ENCODE data around the gene SLC6A8.
"Not testable (repeated sequence)": the region's sequence is repeated elsewhere in the genome, so short reads cannot be mapped to it uniquely, and the experiment has no call there.

SLC6A8 gene

DNA sequence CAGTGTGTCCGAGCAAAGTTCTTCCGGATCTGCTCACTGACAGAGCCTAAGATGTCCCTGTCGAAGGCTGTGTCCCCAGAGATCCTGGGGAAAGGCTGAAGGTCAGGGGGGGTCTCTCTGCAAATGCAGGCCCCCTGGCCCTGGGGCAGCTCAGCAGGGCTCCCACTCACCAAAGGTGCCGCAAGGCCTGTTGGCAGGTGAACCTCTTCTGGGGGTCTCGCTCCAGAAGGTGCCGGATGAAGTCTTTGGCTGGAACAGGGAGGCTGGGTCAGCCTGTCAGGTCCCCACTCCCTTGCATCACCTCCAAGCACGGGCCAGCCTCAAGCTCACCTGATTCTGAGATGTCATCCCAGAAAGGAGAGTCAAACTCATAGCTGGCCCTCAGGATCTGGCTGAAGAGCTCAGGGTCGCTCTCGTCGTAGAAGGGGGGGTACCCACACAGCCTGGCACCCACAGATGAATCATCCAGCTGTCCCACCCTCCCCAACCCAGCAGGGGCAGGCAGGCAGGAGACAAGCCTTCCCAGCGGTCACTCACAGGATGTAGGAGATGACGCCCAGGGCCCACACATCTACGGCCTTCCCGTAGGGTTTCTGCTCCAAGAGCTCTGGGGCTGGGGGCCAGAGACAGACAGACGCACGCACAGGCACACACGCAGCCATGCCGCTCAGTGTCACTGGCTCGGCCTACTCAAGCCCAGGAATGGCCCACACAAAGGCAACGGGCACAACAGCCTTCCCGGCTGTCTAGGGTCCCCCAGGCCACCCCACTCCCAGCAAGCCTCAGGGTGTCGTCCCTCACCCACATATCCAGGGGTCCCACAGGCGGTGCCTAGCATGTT, 16.8 kb upstream of the SLC6A8 start:
- Histone ChIP-seq H3K4me1 (no peaks in the 10 kb centered on the region), H3K4me2 (no peak overlapping the region), H4K20me1 (no peaks in the 10 kb centered on the region; the same call in 1 of the 2 replicates), H3K36me3 (no peaks in the 10 kb centered on the region), H3K27me3 (peaks cover 45% of the 10 kb centered on the region), H3K9me3 (peaks cover 40% of the 10 kb centered on the region; the same call in 1 of the 2 replicates), H3K4me3 (no peak overlapping the region), H3K27ac (no peak overlapping the region), H3K9ac (no peak overlapping the region)
- TF ChIP-seq Cebpa-rat (IDR thresholded peaks at IDR 0.05): no peak

DNA sequence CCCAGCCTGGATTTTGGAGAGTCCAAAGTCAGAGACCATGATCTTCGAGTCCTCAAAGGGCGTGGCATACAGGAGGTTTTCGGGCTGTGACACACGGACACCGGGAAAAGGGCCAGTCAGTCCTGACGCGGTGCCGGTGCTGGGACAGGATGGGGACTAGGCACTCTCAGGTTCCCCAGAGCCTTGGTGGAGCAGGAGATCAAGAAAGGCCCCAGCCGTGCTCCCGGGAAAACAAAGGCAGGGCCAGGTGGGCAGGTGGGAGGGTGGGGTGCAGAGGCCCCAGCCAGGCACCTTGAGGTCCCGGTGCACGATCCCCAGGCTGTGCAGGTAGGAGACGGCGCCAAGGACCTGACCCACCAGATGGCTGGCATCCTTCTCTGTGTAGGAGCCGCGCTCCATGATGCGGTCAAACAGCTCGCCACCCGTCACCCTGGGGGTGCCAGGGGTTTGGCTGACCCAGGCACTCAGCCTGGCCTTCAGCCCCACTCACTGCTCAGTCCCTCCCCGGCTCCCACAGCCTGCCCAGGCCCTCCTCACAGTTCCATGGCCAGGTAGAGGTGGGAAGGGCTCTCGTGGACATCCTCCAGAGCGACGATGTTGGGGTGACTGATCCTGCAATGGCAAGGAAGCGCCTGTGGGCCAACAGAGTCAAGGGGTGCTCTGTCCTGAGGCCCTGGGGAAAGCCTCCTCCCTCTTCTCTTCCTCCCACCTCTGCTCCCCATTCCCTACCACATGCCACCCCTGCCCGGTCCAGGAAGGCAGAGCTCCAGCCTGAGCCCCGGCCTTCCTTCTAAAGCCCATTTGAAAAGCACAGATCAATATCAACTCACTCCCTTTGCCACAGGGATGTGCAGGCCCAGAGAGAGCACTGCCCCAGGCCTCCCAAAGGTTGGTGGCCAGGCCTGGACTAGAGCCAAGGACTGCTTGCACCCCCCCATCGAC, 15.9 kb upstream of the SLC6A8 start:
- Histone ChIP-seq H4K20me1 (no peaks in the 10 kb centered on the region; the same call in 1 of the 2 replicates), H3K36me3 (no peaks in the 10 kb centered on the region), H3K4me1 (no peaks in the 10 kb centered on the region), H3K9me3 (peaks cover 40% of the 10 kb centered on the region; the same call in 1 of the 2 replicates), H3K4me3 (no peak overlapping the region), H3K4me2 (no peak overlapping the region), H3K9ac (no peak overlapping the region), H3K27ac (no peak overlapping the region), H3K27me3 (peaks cover 45% of the 10 kb centered on the region)
- no peak for TF ChIP-seq Cebpa-rat (IDR thresholded peaks at IDR 0.05)

DNA sequence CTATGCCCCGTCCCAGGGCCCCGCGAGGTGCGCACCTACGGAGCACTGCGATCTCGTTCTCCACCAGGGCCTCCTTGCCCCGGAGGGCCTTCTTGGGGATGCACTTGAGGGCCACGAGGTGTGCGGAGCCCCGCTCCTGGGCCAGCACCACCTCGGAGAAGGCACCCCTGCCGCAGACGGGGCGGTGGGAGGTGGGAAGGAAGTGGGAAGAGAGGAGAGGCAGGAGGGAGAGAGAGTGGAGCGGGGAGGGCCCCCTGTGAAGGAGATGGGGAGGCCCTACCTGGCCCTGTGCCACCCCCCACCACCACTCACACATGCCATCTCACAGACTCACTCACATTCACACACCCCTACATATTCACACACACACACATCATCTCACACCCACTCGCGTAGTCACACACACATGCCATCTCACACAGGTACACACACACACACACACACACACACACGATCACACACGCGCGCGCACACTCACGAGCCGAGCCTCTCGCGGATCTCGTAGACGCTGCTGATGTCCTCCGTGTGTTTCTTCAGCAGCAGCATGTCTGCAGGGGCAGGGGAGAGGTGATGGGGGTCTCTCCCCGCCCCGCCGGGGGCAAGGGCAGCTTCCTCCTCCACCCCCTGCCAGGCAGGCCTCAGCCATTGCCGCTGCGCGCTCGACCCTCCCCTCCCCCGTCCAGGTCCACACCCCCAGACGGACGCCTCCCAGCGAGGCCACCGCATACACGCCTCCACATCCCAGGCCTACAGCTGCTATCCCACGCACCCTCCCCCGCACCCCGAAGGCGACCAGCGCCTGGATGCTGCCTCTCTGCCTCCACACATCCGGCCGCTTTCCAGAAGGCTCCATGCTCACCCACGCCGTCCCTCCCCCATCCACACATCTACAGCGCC, 14.9 kb upstream of the SLC6A8 start:
- Histone ChIP-seq H3K9ac (no peak overlapping the region), H4K20me1 (no peaks in the 10 kb centered on the region; the same call in 1 of the 2 replicates), H3K4me2 (no peak overlapping the region), H3K36me3 (no peaks in the 10 kb centered on the region), H3K27ac (no peak overlapping the region), H3K27me3 (peaks cover 45% of the 10 kb centered on the region), H3K9me3 (peaks cover 40% of the 10 kb centered on the region; the same call in 1 of the 2 replicates), H3K4me3 (no peak overlapping the region), H3K4me1 (no peaks in the 10 kb centered on the region)
- TF ChIP-seq Cebpa-rat (IDR thresholded peaks at IDR 0.05): no peak

DNA sequence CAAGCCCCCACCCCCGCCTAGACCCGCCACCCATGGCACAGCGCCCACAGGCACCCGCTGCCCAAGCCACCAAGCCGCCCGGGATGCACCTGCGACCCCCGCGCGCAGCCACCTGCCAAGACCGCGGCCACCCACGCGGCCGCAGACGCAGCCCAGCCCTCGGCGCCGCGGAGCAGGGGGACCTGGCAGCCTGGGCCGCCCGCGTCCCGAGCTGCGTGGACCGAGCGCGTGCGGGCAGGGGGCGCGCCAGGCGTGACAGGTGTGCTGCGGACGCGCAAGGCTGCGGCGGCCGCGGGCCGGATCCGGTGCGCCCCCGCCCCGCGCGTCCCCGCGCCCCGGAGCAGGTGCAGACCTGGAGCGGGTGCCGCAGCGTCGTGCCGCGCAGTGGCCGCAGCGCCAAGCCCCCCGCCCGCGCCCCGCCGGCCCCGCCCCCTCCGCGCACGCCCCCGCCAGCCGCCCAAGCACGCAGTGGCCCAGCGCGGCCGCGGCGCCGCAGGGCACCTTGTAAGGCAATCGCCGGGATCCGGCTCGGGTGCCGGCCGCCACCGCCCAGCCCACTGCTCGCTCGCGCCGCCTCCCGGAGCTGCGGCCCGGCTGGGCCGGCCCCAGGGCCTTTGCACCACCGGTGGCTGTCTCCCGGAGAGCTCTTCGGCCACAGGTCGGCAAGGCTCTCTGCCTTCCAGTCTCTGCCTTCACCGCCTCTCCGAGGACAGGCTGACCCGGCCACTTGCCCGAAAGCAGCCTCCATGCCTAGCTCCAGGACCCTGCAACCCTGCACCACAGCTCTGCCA, 14.1 kb upstream of the SLC6A8 start, which contains the start of gene PNCK:
Gene PNCK, minus strand, starts transcription at position 386 of the 791 bp plus-strand sequence. CDS start 737 bp downstream, outside the sequence.
- Histone ChIP-seq H3K9me3 (peaks cover 36% of the 10 kb centered on the region; the same call in 1 of the 2 replicates), H3K9ac (no peak within 1 kb of the TSS), H4K20me1 (no peaks in the 10 kb centered on the region; the same call in 1 of the 2 replicates), H3K36me3 (no peaks in the 10 kb centered on the region), H3K4me2 (no peak within 1 kb of the TSS), H3K27ac (no peak within 1 kb of the TSS), H3K4me3 (no peak within 1 kb of the TSS), H3K27me3 (peaks cover 45% of the 10 kb centered on the region), H3K4me1 (no peaks in the 10 kb centered on the region)
- TF ChIP-seq Cebpa-rat (IDR thresholded peaks at IDR 0.05): no peak

DNA sequence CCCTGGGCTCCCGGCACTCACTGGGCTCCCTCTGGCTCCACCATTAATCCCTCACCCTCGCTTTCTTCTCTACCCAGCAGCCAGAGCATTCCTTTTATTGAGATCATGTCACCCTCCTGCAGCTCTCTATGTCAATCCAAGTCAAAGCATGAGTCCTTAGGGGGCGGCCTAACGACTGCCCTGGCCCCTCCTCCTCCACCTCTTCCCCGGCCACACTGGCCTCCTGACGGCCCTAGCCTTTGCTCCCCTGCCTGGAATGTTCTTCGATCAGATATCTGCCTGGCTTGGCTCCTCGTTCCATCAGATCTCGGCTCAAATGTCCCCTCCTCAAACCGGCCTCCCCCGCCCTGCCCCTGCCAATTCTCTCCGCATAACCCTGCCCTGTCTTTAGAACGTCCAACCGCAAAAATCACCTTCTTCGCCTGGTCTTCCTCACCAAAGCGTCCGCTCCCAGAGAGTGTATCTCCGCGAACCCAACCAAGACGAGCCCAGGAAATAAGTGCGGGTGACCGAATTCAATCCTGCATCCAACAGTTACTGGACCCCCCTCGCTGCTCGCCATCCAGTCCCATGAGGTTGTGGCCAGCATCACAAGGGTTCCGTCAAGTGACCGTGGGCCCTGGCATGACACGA, 13.4 kb upstream of the SLC6A8 start:
- no peak overlapping the region for H3K4me3 ChIP-seq
- no peaks in the 10 kb centered on the region for H3K4me1 ChIP-seq
- no peak overlapping the region for H3K9ac ChIP-seq
- no peak for TF ChIP-seq Cebpa-rat (IDR thresholded peaks at IDR 0.05)
- H3K27ac ChIP-seq: no peak overlapping the region
- H3K27me3 ChIP-seq: peaks cover 45% of the 10 kb centered on the region
- no peak overlapping the region for H3K4me2 ChIP-seq
- peaks cover 30% of the 10 kb centered on the region; the same call in 1 of the 2 replicates for H3K9me3 ChIP-seq
- H3K36me3 ChIP-seq: no peaks in the 10 kb centered on the region
- no peaks in the 10 kb centered on the region; the same call in 1 of the 2 replicates for H4K20me1 ChIP-seq

DNA sequence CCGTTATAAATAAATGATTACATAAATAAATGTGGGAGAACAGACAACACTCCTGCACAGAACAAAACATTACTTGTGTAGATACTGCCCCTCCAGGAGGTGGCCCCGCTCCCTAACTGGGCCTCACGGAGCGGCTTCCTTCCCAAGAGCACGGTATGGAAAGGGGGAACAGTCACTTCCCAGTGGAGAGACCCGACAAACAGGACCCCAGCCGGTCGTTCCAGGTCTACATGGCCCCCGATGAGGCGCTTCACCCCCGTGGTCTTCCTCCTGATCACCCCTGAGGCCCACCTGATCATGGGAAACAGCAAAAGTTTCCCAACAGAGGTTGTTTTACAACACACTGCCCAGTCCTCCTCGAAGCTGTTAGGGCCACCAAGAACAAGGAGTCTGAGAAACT, 6.6 kb upstream of the SLC6A8 start:
- Histone ChIP-seq H3K36me3 (no peaks in the 10 kb centered on the region), H3K27me3 (peaks cover 26% of the 10 kb centered on the region; the same call in 1 of the 2 replicates)
- no peak for TF ChIP-seq Cebpa-rat (IDR thresholded peaks at IDR 0.05)

DNA sequence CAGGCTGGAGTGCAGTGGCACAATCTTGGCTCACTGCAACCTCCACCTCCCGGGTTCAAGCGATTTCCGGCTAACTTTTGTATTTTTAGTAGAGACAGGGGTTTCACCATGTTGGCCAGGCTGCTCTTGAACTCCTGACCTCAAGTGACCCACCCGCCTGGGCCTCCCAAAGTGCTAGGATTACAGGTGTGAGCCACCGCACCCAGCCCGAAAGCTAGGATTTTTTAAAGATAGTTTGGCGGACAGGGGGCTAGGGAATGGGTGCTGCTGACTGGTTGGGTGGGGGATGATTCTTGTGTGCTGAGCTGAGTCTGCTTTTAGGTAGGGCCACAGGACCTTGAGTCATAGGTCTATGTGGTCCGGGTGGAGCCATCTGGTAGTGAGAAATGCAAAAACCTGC, 4.2 kb upstream of the SLC6A8 start:
- not testable (repeated sequence) for H3K9ac ChIP-seq, H3K4me2 ChIP-seq, H3K27ac ChIP-seq, H3K4me1 ChIP-seq, H3K36me3 ChIP-seq, H3K4me3 ChIP-seq, H4K20me1 ChIP-seq
- H3K9me3 ChIP-seq: peaks cover 34% of the 10 kb centered on the region
- H3K27me3 ChIP-seq: peaks cover 28% of the 10 kb centered on the region

More for the DNA sequence above, 6.6 kb upstream of the SLC6A8 start:
- peaks cover 29% of the 10 kb centered on the region for H3K9me3 ChIP-seq
- H3K4me2 ChIP-seq: no peak overlapping the region
- no peak overlapping the region for H3K4me3 ChIP-seq
- H3K27ac ChIP-seq: no peak overlapping the region
- no peaks in the 10 kb centered on the region for H4K20me1 ChIP-seq
- no peaks in the 10 kb centered on the region for H3K4me1 ChIP-seq
- no peak overlapping the region for H3K9ac ChIP-seq
